Endometrium (tissue), 2 donors: ENCODE results near the gene KCNK10.

Source experiments
- FAIRE-seq: peaks from 2 replicates; lab custom pipeline; 2012; peaks lifted over from hg19 to GRCh38; lab: Jason Lieb, UNC
- donor health status: control.
- donor health status: control.

Gene KCNK10

GRCh38 chr14:88179716-88180115 lies 143.4 kb downstream of the KCNK10 start:
- no peak for FAIRE-seq

GRCh38 chr14:88170333-88170732 lies 152.7 kb downstream of the KCNK10 start:
- FAIRE-seq: no peak

- FAIRE-seq: no peak
Measured at GRCh38 chr14:88168498-88169165, 154.4 kb downstream of the KCNK10 start.

GRCh38 chr14:88168025-88168424 lies 155.0 kb downstream of the KCNK10 start:
- no peak for FAIRE-seq

- no peak for FAIRE-seq
Measured at GRCh38 chr14:88166616-88167015, 156.5 kb downstream of the KCNK10 start.

GRCh38 chr14:88164906-88165534 lies 158.0 kb downstream of the KCNK10 start:
- FAIRE-seq: no peak

- no peak for FAIRE-seq
Measured at GRCh38 chr14:88163731-88164255, 159.3 kb downstream of the KCNK10 start.

GRCh38 chr14:88156127-88156526 lies 166.9 kb downstream of the KCNK10 start:
- FAIRE-seq: no peak

- no peak for FAIRE-seq
Measured at GRCh38 chr14:88154926-88155325, 168.1 kb downstream of the KCNK10 start.

- no peak for FAIRE-seq
Measured at GRCh38 chr14:88154321-88154720, 168.7 kb downstream of the KCNK10 start.

- FAIRE-seq: no peak
Measured at GRCh38 chr14:88146881-88147649, 176.0 kb downstream of the KCNK10 start.

GRCh38 chr14:88143810-88144209 lies 179.3 kb downstream of the KCNK10 start:
- FAIRE-seq: no peak

GRCh38 chr14:88142997-88143396 lies 180.1 kb downstream of the KCNK10 start:
- no peak for FAIRE-seq

- FAIRE-seq: no peak
Measured at GRCh38 chr14:88140874-88141273, 182.2 kb downstream of the KCNK10 start.

- FAIRE-seq: no peak
Measured at GRCh38 chr14:88137327-88137726, 185.7 kb downstream of the KCNK10 start.
